Measurements from ENCODE around the gene TXNDC11. TPM values are rescaled to one million over a fixed set of nuclear protein-coding genes. Genes with fewer than 3 reads are reported as not detected.

Gene TXNDC11
- total RNA-seq, 1 experiment from 2014 or later, result 30.9 TPM

DNA sequence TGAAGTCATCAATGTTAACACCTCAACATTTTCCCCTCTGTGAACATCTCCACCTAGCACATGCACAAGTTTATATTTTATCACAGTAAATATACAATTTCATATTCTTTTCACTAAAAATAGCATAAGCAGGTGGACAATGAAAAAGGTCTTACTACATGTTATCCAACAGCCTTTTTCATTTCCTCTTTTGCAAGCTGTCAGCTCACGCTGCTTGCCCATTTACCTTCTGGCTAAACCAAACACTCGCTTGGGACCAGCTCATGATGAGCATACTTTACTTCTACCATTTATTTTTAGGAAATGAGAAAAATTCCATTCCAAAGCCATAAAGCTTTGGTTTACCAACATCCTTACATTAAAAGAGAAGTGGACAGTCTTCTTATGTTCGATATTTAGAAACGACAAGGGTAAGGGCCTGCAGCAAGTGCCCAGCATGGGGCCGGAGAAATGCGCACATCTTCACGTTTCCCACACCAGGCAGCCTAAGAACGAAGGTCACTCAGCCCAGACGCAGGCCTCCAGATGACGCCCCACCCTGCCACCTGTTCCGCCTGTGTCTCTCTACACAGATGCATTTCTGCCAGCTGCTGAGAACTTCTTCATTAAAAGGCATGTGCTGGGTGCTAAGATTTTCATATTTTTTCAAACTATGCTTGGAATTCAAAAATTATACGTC is 60.5 kb downstream of the TXNDC11 start:
- TF ChIP-seq, protein P1, sequence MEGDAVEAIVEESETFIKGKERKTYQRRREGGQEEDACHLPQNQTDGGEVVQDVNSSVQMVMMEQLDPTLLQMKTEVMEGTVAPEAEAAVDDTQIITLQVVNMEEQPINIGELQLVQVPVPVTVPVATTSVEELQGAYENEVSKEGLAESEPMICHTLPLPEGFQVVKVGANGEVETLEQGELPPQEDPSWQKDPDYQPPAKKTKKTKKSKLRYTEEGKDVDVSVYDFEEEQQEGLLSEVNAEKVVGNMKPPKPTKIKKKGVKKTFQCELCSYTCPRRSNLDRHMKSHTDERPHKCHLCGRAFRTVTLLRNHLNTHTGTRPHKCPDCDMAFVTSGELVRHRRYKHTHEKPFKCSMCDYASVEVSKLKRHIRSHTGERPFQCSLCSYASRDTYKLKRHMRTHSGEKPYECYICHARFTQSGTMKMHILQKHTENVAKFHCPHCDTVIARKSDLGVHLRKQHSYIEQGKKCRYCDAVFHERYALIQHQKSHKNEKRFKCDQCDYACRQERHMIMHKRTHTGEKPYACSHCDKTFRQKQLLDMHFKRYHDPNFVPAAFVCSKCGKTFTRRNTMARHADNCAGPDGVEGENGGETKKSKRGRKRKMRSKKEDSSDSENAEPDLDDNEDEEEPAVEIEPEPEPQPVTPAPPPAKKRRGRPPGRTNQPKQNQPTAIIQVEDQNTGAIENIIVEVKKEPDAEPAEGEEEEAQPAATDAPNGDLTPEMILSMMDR (conservative IDR thresholded peaks at IDR 0.05), result no peak
- no peak for TF ChIP-seq EZH2 (IDR thresholded peaks at IDR 0.05; ENCODE audit: low read depth)
- peaks cover 3% of the 10 kb centered on the region; the same call in 1 of the 2 replicates for H4K20me1 ChIP-seq (ENCODE audit: insufficient read depth)
- intact Hi-C loops (cut with micrococcal nuclease; ENCODE audit: unreplicated experiment), result no loop called here
- peaks cover 12% of the 10 kb centered on the region; the same call in 1 of the 2 replicates for H3F3A ChIP-seq (ENCODE audit: insufficient read depth, low read depth)
- no peak overlapping the region for H2AFZ ChIP-seq
- no peaks in the 10 kb centered on the region for H3K27me3 ChIP-seq (ENCODE audit: insufficient read depth, low read depth)
- CTCF ChIA-PET, result no interaction called here
- no peaks in the 10 kb centered on the region for H3K9me2 ChIP-seq (ENCODE audit: insufficient read depth)
- H3K79me2 ChIP-seq (ENCODE audit: low read depth), result no peaks in the 10 kb centered on the region
- DNase-seq, result no peak
- peaks cover 27% of the 10 kb centered on the region for H3K36me3 ChIP-seq (ENCODE audit: low read depth)
- no peak overlapping the region for H3K4me3 ChIP-seq
- H3K9me3 ChIP-seq (ENCODE audit: insufficient read depth, low read depth), result no peaks in the 10 kb centered on the region
- no peak overlapping the region for H3K27ac ChIP-seq
- H3K4me2 ChIP-seq, result no peak overlapping the region
- no peaks in the 10 kb centered on the region for H3K4me1 ChIP-seq (replicated peaks; ENCODE audit: insufficient read depth)
- no TSS peak for BruUV-seq (replicated peaks)
- POLR2A ChIA-PET (ENCODE audit: unreplicated experiment), result no interaction called here

DNA sequence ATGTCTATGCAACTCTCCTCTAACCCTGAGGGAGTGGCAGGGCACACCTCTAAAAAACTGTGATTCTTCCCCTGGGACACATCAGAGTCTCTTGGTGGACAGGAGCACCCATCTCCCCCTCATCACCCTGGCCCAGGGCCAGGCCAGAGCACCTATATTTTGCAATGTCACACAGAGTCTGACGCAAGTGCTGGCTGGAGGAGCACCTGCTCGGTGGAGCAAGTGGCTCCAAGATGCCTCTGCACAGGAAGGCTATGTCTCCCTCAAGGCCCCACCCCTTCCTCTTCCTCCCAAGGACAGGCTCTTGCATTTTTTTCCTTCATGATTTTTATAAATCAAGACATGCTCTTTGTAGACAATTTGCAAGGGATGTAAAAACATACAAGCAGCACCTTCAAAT is 61.1 kb downstream of the TXNDC11 start:
- TF ChIP-seq EZH2 (IDR thresholded peaks at IDR 0.05; ENCODE audit: low read depth), result no peak
- TF ChIP-seq, protein P1 (conservative IDR thresholded peaks at IDR 0.05), result no peak
- Histone ChIP-seq H3K4me3 (no peak overlapping the region), H3K79me2 (ENCODE audit: low read depth) (no peaks in the 10 kb centered on the region), H2AFZ (no peak overlapping the region), H3K27me3 (ENCODE audit: insufficient read depth, low read depth) (no peaks in the 10 kb centered on the region), H3K36me3 (ENCODE audit: low read depth) (peaks cover 23% of the 10 kb centered on the region), H3K27ac (no peak overlapping the region), H3K4me2 (no peak overlapping the region), H3K9me2 (ENCODE audit: insufficient read depth) (no peaks in the 10 kb centered on the region), H3K4me1 (replicated peaks; ENCODE audit: insufficient read depth) (no peaks in the 10 kb centered on the region), H4K20me1 (ENCODE audit: insufficient read depth) (peaks cover 3% of the 10 kb centered on the region; the same call in 1 of the 2 replicates), H3K9me3 (ENCODE audit: insufficient read depth, low read depth) (no peaks in the 10 kb centered on the region), H3F3A (ENCODE audit: insufficient read depth, low read depth) (peaks cover 12% of the 10 kb centered on the region; the same call in 1 of the 2 replicates)
- no TSS peak for BruUV-seq (replicated peaks)
- ChIA-PET POLR2A (ENCODE audit: unreplicated experiment) (no interaction called here), CTCF (no interaction called here)
- no peak for DNase-seq
- intact Hi-C loops (cut with micrococcal nuclease; ENCODE audit: unreplicated experiment), result no loop called here

DNA sequence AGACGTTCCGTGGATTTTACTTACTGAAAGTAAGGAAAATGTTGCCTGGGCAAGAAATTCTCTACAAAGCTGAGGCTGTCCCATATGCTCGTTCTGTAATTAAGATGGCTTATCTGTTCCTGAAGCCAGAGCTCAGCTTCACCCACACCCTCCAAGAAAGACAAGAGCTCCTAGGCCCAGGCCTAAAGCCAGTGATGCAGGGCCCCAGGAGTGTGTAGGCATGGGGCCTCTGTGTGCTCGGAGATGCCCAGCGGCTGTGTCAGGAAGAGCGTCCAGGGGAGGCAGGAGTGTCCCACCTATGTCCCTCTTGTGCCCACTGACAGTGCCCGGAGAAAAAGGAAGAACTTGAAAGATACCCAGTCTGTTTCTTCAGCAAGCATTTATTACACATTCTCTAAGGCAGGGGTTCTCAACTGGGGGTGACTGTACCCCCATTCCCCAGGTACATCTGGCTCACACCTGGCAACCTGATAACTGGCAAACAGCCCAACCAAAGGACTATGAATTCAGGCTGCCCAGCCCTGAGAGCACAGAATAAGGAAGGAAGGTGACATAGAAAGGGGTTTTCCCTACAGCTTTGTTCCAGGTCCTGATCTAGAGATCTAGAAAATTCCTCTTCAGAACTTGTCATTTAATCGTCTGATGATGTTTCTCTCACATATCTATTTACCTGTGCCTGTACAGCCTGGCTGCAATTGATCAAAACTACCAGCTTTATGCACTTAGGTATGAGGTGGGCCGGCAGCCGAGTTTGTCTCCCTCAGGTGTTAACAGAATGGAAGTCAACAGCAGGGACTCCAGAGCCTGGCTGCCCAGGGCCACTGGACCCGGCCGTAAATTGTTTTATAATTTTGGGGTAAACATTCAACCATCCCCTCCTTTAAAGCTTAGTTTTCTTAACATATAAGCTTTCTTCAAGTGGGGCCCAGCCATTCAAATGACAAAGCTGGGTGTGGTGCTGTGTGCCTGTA is 62.4 kb downstream of the TXNDC11 start:
- H3F3A ChIP-seq (ENCODE audit: insufficient read depth, low read depth), result peaks cover 12% of the 10 kb centered on the region; the same call in 1 of the 2 replicates
- POLR2A ChIA-PET (ENCODE audit: unreplicated experiment), result interaction anchor here (0.5 kb wide), 2 partner anchors 117 to 207 kb away, joined by 4 to 17 read pairs; no protein-coding TSS in a partner anchor
- no peaks in the 10 kb centered on the region for H3K27me3 ChIP-seq (ENCODE audit: insufficient read depth, low read depth)
- CTCF ChIA-PET, result no interaction called here
- no peak overlapping the region for H3K4me2 ChIP-seq
- H3K9me3 ChIP-seq (ENCODE audit: insufficient read depth, low read depth), result no peaks in the 10 kb centered on the region
- no peaks in the 10 kb centered on the region for H3K4me1 ChIP-seq (replicated peaks; ENCODE audit: insufficient read depth)
- no peaks in the 10 kb centered on the region for H3K9me2 ChIP-seq (ENCODE audit: insufficient read depth)
- H2AFZ ChIP-seq, result no peak overlapping the region
- DNase-seq, result no peak
- H4K20me1 ChIP-seq (ENCODE audit: insufficient read depth), result no peaks in the 10 kb centered on the region
- H3K36me3 ChIP-seq (ENCODE audit: low read depth), result peaks cover 13% of the 10 kb centered on the region; the same call in 1 of the 2 replicates
- H3K4me3 ChIP-seq, result no peak overlapping the region
- intact Hi-C loops (cut with micrococcal nuclease; ENCODE audit: unreplicated experiment), result loop anchor here (10.0 kb wide), 1 partner anchor 275 kb away; no protein-coding TSS in a partner anchor
- TF ChIP-seq, protein P1 (conservative IDR thresholded peaks at IDR 0.05), result no peak
- TF ChIP-seq EZH2 (IDR thresholded peaks at IDR 0.05; ENCODE audit: low read depth), result no peak
- no peak overlapping the region for H3K27ac ChIP-seq
- no peaks in the 10 kb centered on the region for H3K79me2 ChIP-seq (ENCODE audit: low read depth)
- BruUV-seq (replicated peaks), result no TSS peak

All from PC-9 (cell line).